22Rv1 (cell line): ENCODE results near the gene SYPL2.

Experiments
- ZFX ChIP-seq: fragments of 450-650 bp; IDR thresholded peaks from 2 replicates; pipeline ENCODE4 v1.6.1; 2017; ENCODE audit warnings: antibody characterized with exemption, borderline replicate concordance
- TF ChIP-seq, protein P1 (sequence below): fragments of 450-650 bp; IDR thresholded peaks from 2 replicates; pipeline ENCODE4 v1.5.1; 2017; ENCODE audit warnings: mild to moderate bottlenecking

DNA sequence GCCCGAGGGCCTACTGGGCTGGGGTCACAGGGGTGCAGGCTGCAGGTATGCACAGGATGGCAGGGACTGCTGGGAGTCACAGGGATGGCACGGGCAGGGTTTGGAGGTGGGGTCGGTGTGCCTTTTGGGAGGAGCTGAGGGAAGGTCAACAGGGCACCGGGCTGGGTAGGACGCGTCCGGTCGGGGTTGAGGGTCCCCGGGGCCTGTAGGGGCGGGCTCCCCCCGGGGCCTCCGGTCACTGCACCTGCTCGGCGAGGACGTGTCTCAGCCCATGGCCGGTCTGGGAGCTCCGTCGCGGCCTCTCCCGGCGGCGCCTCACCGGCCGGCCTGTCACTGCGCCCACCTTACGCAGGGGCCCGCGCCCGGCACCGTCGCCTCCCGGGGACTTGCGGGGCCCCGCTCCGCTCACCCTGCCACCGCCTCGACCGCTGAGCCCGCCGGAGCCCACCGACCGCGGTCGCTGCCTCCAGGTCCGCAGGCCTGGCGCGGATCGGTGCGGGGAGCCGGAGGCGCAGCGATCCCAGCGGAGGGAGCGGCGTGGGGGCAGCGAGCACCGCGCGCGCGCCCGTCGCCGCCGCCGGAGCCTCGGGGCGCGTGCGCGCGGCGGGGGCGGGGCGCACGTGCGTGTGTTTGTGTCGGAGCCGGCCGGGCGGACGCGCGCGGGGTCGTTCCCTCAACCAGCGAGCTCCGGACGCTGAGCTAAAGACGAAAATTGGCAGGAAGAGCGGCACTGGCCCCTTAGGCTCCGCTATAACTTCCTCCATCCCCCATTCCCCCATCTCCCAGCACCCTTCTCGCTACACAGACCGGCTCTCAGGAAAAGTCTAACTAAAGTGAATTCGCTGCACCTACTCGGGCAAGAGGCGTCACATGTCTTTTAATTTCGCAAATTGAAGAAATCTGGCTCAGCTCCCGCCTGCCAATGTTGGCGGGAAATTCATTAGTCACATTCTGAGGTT, 43.1 kb downstream of the SYPL2 start, which contains the start of gene AMIGO1:
- TF ChIP-seq, protein P1, sequence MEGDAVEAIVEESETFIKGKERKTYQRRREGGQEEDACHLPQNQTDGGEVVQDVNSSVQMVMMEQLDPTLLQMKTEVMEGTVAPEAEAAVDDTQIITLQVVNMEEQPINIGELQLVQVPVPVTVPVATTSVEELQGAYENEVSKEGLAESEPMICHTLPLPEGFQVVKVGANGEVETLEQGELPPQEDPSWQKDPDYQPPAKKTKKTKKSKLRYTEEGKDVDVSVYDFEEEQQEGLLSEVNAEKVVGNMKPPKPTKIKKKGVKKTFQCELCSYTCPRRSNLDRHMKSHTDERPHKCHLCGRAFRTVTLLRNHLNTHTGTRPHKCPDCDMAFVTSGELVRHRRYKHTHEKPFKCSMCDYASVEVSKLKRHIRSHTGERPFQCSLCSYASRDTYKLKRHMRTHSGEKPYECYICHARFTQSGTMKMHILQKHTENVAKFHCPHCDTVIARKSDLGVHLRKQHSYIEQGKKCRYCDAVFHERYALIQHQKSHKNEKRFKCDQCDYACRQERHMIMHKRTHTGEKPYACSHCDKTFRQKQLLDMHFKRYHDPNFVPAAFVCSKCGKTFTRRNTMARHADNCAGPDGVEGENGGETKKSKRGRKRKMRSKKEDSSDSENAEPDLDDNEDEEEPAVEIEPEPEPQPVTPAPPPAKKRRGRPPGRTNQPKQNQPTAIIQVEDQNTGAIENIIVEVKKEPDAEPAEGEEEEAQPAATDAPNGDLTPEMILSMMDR, result no peak
- TF ChIP-seq ZFX, result no peak
